ENCODE data around the gene IQSEC3.

GRCh38 chr12:155646-156045 lies 89.1 kb downstream of the IQSEC3 start:
- TF ChIP-seq CTCF (IDR thresholded peaks at IDR 0.05; ENCODE audit: low read length) (no peak), EZH2 (optimal IDR thresholded peaks at IDR 0.05; ENCODE audit: low read depth, low read length) (no peak), EZH2phosphoT487 (IDR thresholded peaks at IDR 0.05; ENCODE audit: low read length) (no peak)
